ENCODE measurements around the gene OSBPL7. TPM values are rescaled to one million over a fixed set of nuclear protein-coding genes. Genes with fewer than 3 reads are reported as not detected.

The OSBPL7 gene
- total RNA-seq, 1 donor from 2014 or later = 18.4 TPM

- DNase-seq = no peak
- H3K9me3 Mint-ChIP-seq = no peaks in the 10 kb centered on the region
- peak overlapping the region; percentile 37 for H3K4me3 Mint-ChIP-seq
- H3K27ac Mint-ChIP-seq = no peak overlapping the region
- H3K27me3 Mint-ChIP-seq = no peaks in the 10 kb centered on the region
- peaks cover 22% of the 10 kb centered on the region for H3K4me1 Mint-ChIP-seq
- peaks cover 43% of the 10 kb centered on the region for H3K36me3 Mint-ChIP-seq (ENCODE audit: low read depth)
- intact Hi-C loops (cut with micrococcal nuclease) = no loop called here
Measured at GRCh38 chr17:47822785-47823184, 1.2 kb upstream of the OSBPL7 start.

- Mint-ChIP-seq H3K27me3 (no peaks in the 10 kb centered on the region), H3K9me3 (no peaks in the 10 kb centered on the region), H3K4me1 (peaks cover 22% of the 10 kb centered on the region), H3K4me3 (peak overlapping the region; percentile 98), H3K27ac (peak overlapping the region; percentile 81), H3K36me3 (ENCODE audit: low read depth) (peaks cover 41% of the 10 kb centered on the region)
- intact Hi-C loops (cut with micrococcal nuclease) = loop anchor here (1.0 kb wide), 1 partner anchor 10 kb away; the partner anchor contains the start of genes LRRC46 and MRPL10
- DNase-seq = no peak
Measured at GRCh38 chr17:47821031-47821423, 567 bp downstream of the OSBPL7 start.

GRCh38 chr17:47820033-47820789 is 1.4 kb downstream of the OSBPL7 start:
- Mint-ChIP-seq H3K27me3 (no peaks in the 10 kb centered on the region), H3K9me3 (no peaks in the 10 kb centered on the region), H3K36me3 (ENCODE audit: low read depth) (peaks cover 40% of the 10 kb centered on the region), H3K27ac (peak overlapping the region; percentile 81), H3K4me1 (peaks cover 22% of the 10 kb centered on the region), H3K4me3 (peak overlapping the region; percentile 98)
- DNase-seq = no peak
- intact Hi-C loops (cut with micrococcal nuclease) = no loop called here

GRCh38 chr17:47819475-47819874 is 2.1 kb downstream of the OSBPL7 start:
- peaks cover 42% of the 10 kb centered on the region for H3K36me3 Mint-ChIP-seq (ENCODE audit: low read depth)
- no peaks in the 10 kb centered on the region for H3K27me3 Mint-ChIP-seq
- peaks cover 22% of the 10 kb centered on the region for H3K4me1 Mint-ChIP-seq
- H3K9me3 Mint-ChIP-seq = no peaks in the 10 kb centered on the region
- no peak for DNase-seq
- no peak overlapping the region for H3K4me3 Mint-ChIP-seq
- intact Hi-C loops (cut with micrococcal nuclease) = no loop called here
- H3K27ac Mint-ChIP-seq = peak overlapping the region; percentile 20

- Mint-ChIP-seq H3K4me3 (no peak overlapping the region), H3K27ac (no peak overlapping the region)
Measured at GRCh38 chr17:47818002-47818695, 3.4 kb downstream of the OSBPL7 start.

GRCh38 chr17:47816947-47817346 is 4.6 kb downstream of the OSBPL7 start:
- Mint-ChIP-seq H3K4me1 (peaks cover 16% of the 10 kb centered on the region), H3K4me3 (no peak overlapping the region), H3K36me3 (ENCODE audit: low read depth) (peaks cover 38% of the 10 kb centered on the region), H3K9me3 (no peaks in the 10 kb centered on the region), H3K27ac (no peak overlapping the region), H3K27me3 (no peaks in the 10 kb centered on the region)
- no peak for DNase-seq
- intact Hi-C loops (cut with micrococcal nuclease) = no loop called here

More at GRCh38 chr17:47818002-47818695, 3.4 kb downstream of the OSBPL7 start:
- intact Hi-C loops (cut with micrococcal nuclease) = no loop called here
- Mint-ChIP-seq H3K27me3 (no peaks in the 10 kb centered on the region), H3K4me1 (peaks cover 22% of the 10 kb centered on the region), H3K36me3 (ENCODE audit: low read depth) (peaks cover 35% of the 10 kb centered on the region), H3K9me3 (no peaks in the 10 kb centered on the region)
- no peak for DNase-seq

- DNase-seq = no peak
- H3K4me3 Mint-ChIP-seq = no peak overlapping the region
- intact Hi-C loops (cut with micrococcal nuclease) = no loop called here
- peaks cover 43% of the 10 kb centered on the region for H3K36me3 Mint-ChIP-seq (ENCODE audit: low read depth)
- H3K9me3 Mint-ChIP-seq = no peaks in the 10 kb centered on the region
- H3K27ac Mint-ChIP-seq = no peak overlapping the region
- no peaks in the 10 kb centered on the region for H3K27me3 Mint-ChIP-seq
- H3K4me1 Mint-ChIP-seq = peaks cover 10% of the 10 kb centered on the region
Measured at GRCh38 chr17:47816111-47816735, 5.4 kb downstream of the OSBPL7 start.

GRCh38 chr17:47815106-47815918 is 6.3 kb downstream of the OSBPL7 start:
- Mint-ChIP-seq H3K27ac (no peak overlapping the region), H3K4me1 (peaks cover 3% of the 10 kb centered on the region), H3K9me3 (no peaks in the 10 kb centered on the region), H3K36me3 (ENCODE audit: low read depth) (peaks cover 51% of the 10 kb centered on the region), H3K4me3 (no peak overlapping the region), H3K27me3 (no peaks in the 10 kb centered on the region)
- no peak for DNase-seq
- intact Hi-C loops (cut with micrococcal nuclease) = no loop called here

GRCh38 chr17:47813512-47814031 is 8.0 kb downstream of the OSBPL7 start:
- H3K27me3 Mint-ChIP-seq = no peaks in the 10 kb centered on the region
- H3K4me3 Mint-ChIP-seq = no peak overlapping the region
- H3K4me1 Mint-ChIP-seq = peaks cover 6% of the 10 kb centered on the region
- no peak overlapping the region for H3K27ac Mint-ChIP-seq
- DNase-seq = no peak
- intact Hi-C loops (cut with micrococcal nuclease) = no loop called here
- no peaks in the 10 kb centered on the region for H3K9me3 Mint-ChIP-seq
- H3K36me3 Mint-ChIP-seq (ENCODE audit: low read depth) = peaks cover 51% of the 10 kb centered on the region

GRCh38 chr17:47813077-47813476 is 8.5 kb downstream of the OSBPL7 start:
- Mint-ChIP-seq H3K27ac (no peak overlapping the region), H3K27me3 (no peaks in the 10 kb centered on the region), H3K4me3 (no peak overlapping the region), H3K36me3 (ENCODE audit: low read depth) (peaks cover 49% of the 10 kb centered on the region), H3K4me1 (peaks cover 6% of the 10 kb centered on the region), H3K9me3 (no peaks in the 10 kb centered on the region)
- intact Hi-C loops (cut with micrococcal nuclease) = no loop called here
- DNase-seq = no peak

GRCh38 chr17:47812146-47812920 is 9.3 kb downstream of the OSBPL7 start:
- peaks cover 6% of the 10 kb centered on the region for H3K4me1 Mint-ChIP-seq
- intact Hi-C loops (cut with micrococcal nuclease) = no loop called here
- peaks cover 50% of the 10 kb centered on the region for H3K36me3 Mint-ChIP-seq (ENCODE audit: low read depth)
- H3K4me3 Mint-ChIP-seq = no peak overlapping the region
- H3K27ac Mint-ChIP-seq = no peak overlapping the region
- DNase-seq = no peak
- H3K27me3 Mint-ChIP-seq = no peaks in the 10 kb centered on the region
- H3K9me3 Mint-ChIP-seq = no peaks in the 10 kb centered on the region

- H3K27ac Mint-ChIP-seq = no peak overlapping the region
- no peak for DNase-seq
- H3K36me3 Mint-ChIP-seq (ENCODE audit: low read depth) = peaks cover 46% of the 10 kb centered on the region
- no peaks in the 10 kb centered on the region for H3K27me3 Mint-ChIP-seq
- H3K4me1 Mint-ChIP-seq = peaks cover 6% of the 10 kb centered on the region
- intact Hi-C loops (cut with micrococcal nuclease) = no loop called here
- H3K4me3 Mint-ChIP-seq = no peak overlapping the region
- no peaks in the 10 kb centered on the region for H3K9me3 Mint-ChIP-seq
Measured at GRCh38 chr17:47811709-47812108, 9.9 kb downstream of the OSBPL7 start.

Data from activated CD4-positive, alpha-beta T cell treated with anti-CD3 and anti-CD28 coated beads, Interleukin-2, amount 10 ng/mL, durations not matched to agents 24 days and 14 days (primary cell).